Right atrium auricular region (tissue), 2 donors: ENCODE results near the gene IFIT1B. TPM values are rescaled to one million over a fixed set of nuclear protein-coding genes. Genes with fewer than 3 reads are reported as not detected.
A peak's percentile ranks its signal among the peaks of the same experiment; 100 is the strongest.

ENCODE experiments used
- DNase-seq: peaks from one replicate; pipeline ENCODE4 v3.0.0-alpha.2; 2019; ENCODE audit warnings: low spot score
- H3K27ac ChIP-seq, 2 donors: fragments of 200-600 bp; sonication (generic); 1 replicate in 1 of 2; 2 replicates in 1 of 2; pipeline ENCODE4 v1.5.1; 2016 to 2019
- H3K27me3 ChIP-seq, 2 donors: fragments of 200-600 bp; sonication (generic); one replicate each; pipeline versions ENCODE4 v1.5.1 to v1.6.0; 2017 to 2019
- H3K36me3 ChIP-seq: fragments of 200-600 bp; sonication (generic); one replicate; pipeline ENCODE4 v1.5.1; 2016
- H3K4me1 ChIP-seq, 2 donors: fragments of 200-600 bp; sonication (generic); one replicate each; pipeline versions ENCODE4 v1.5.1 to v1.6.0; 2017 to 2019
- H3K4me3 ChIP-seq, 2 donors: fragments of 200-600 bp; sonication (generic); 1 replicate in 1 of 2; 2 replicates in 1 of 2; pipeline ENCODE4 v1.5.1; 2017 to 2019; ENCODE audit warnings: mild to moderate bottlenecking in 1 of 2, moderate library complexity in 1 of 2
- H3K9me3 ChIP-seq, 2 donors: fragments of 200-600 bp; sonication (generic); one replicate each; pipeline ENCODE4 v1.5.1; 2019
- total RNA-seq, 2 donors: library from RNA; depleted of rRNA; stranded (reverse); fragments of >200 nt; gene quantifications; one replicate each; pipeline ENCODE4 v1.1.0, GENCODE V29; 2016
- TF ChIP-seq, protein P1 (sequence below), 2 donors: fragments of 200-600 bp; sonication (generic); IDR thresholded peaks; one replicate each; pipeline ENCODE4 v1.5.1; 2019; ENCODE audit warnings: antibody characterized with exemption in 2 of 2

Gene IFIT1B
- total RNA-seq, 2 donors from 2014 or later, result 0.24 TPM; not detected in 1

- H3K27ac ChIP-seq, result peak within 1 kb of the TSS; percentile 80 to 85
- no peaks in the 10 kb centered on the region for H3K9me3 ChIP-seq
- peak; percentile 67 for DNase-seq
- no peaks in the 10 kb centered on the region for H3K36me3 ChIP-seq
- peak within 1 kb of the TSS; percentile 45 to 57 for H3K4me3 ChIP-seq
- TF ChIP-seq, protein P1, sequence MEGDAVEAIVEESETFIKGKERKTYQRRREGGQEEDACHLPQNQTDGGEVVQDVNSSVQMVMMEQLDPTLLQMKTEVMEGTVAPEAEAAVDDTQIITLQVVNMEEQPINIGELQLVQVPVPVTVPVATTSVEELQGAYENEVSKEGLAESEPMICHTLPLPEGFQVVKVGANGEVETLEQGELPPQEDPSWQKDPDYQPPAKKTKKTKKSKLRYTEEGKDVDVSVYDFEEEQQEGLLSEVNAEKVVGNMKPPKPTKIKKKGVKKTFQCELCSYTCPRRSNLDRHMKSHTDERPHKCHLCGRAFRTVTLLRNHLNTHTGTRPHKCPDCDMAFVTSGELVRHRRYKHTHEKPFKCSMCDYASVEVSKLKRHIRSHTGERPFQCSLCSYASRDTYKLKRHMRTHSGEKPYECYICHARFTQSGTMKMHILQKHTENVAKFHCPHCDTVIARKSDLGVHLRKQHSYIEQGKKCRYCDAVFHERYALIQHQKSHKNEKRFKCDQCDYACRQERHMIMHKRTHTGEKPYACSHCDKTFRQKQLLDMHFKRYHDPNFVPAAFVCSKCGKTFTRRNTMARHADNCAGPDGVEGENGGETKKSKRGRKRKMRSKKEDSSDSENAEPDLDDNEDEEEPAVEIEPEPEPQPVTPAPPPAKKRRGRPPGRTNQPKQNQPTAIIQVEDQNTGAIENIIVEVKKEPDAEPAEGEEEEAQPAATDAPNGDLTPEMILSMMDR (IDR thresholded peaks at IDR 0.05), result no peak
- H3K27me3 ChIP-seq, result no peaks in the 10 kb centered on the region
- peaks cover 0 to 45% of the 10 kb centered on the region in 2 donors for H3K4me1 ChIP-seq
These were observed 14.3 kb downstream of the IFIT1B start, which contains the start of gene IFIT1 for GRCh38 chr10:89391907-89392756. Gene IFIT1, plus strand, starts transcription at chr10:89392623. Its CDS starts 90 bp downstream, at chr10:89392713.

DNA sequence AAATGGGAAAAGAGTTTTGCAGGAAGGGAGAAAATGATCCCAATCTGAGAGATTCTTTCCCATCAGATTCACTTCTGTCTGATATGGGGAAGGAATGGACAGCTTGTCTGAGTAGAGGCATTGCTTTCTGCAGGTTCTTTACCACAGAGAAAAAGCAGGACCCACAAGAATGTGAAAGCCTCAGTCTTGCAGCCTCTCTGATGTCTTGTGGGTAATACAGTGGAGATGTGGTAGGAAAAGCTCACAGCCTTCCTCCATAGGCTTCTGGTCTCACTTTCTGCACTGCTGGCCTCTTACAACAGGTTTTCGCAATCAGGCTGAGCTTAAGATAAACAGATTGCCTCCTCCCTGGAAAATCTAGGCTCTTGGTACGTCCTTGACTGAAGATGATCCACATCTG, 15.1 kb downstream of the IFIT1B start:
- Histone ChIP-seq H3K36me3 (no peaks in the 10 kb centered on the region), H3K4me1 (peaks cover 0 to 48% of the 10 kb centered on the region in 2 donors), H3K27ac (peak overlapping the region; percentile 80 to 85), H3K4me3 (peak overlapping the region; percentile 45 to 57), H3K9me3 (no peaks in the 10 kb centered on the region), H3K27me3 (no peaks in the 10 kb centered on the region)
- TF ChIP-seq, protein P1 (IDR thresholded peaks at IDR 0.05), result no peak
- no peak for DNase-seq

DNA sequence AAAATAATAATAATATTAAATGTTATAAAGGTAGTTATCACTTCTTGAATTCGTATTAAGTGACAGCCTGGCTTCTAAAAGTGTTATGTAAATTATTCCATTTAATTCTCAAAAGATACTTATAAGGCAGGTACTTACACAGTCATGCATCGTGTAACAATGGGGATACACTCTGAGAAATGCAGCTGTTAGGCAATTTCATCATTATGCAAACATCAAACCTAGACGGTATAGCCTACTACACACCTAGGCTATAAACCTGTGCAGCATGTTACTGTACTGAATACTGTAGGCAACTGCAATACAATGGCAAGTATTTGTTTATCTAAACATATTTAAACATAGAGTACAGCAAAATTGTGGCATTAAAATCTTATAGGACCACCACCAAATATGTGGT, 16.0 kb downstream of the IFIT1B start:
- TF ChIP-seq, protein P1 (IDR thresholded peaks at IDR 0.05), result no peak
- H3K27ac ChIP-seq, result peak overlapping the region; percentile 80 to 85
- DNase-seq, result no peak
- H3K36me3 ChIP-seq, result no peaks in the 10 kb centered on the region
- H3K4me3 ChIP-seq, result peak overlapping the region in 1 of 2 donors; percentile 57
- H3K4me1 ChIP-seq, result peaks cover 0 to 51% of the 10 kb centered on the region in 2 donors
- H3K9me3 ChIP-seq, result no peaks in the 10 kb centered on the region
- H3K27me3 ChIP-seq, result no peaks in the 10 kb centered on the region

DNA sequence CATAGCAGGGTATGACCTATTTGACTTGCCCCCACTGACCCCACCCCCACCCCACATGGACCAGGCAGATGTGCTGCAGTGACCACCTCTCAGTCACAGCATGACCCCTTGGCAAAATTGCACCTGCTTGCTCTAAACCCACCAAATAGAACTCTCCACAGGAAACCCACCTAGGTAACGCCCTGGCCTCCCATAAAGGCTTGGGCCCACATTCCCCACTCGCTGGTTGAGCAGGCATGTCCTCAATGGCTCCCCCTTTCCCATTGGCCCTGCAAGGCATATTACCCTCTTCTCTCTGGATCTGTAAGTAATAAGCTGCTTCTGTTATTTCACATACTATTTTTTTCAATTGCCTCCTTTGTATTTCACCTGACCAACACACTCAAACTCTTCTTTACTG, 17.3 kb downstream of the IFIT1B start:
- no peaks in the 10 kb centered on the region for H3K27me3 ChIP-seq
- no peak overlapping the region for H3K27ac ChIP-seq
- no peak overlapping the region for H3K4me3 ChIP-seq
- no peaks in the 10 kb centered on the region for H3K9me3 ChIP-seq
- TF ChIP-seq, protein P1 (IDR thresholded peaks at IDR 0.05), result no peak
- no peaks in the 10 kb centered on the region for H3K36me3 ChIP-seq
- DNase-seq, result no peak
- H3K4me1 ChIP-seq, result peaks cover 0 to 51% of the 10 kb centered on the region in 2 donors

- peaks cover 0 to 25% of the 10 kb centered on the region in 2 donors for H3K4me1 ChIP-seq
- TF ChIP-seq, protein P1 (IDR thresholded peaks at IDR 0.05), result no peak
- no peak overlapping the region for H3K27ac ChIP-seq
- no peak for DNase-seq
- no peaks in the 10 kb centered on the region for H3K27me3 ChIP-seq
- H3K9me3 ChIP-seq, result no peaks in the 10 kb centered on the region
- H3K4me3 ChIP-seq, result peak overlapping the region in 1 of 2 donors; percentile 2
- H3K36me3 ChIP-seq, result peaks cover 12% of the 10 kb centered on the region
These were observed 20.3 kb downstream of the IFIT1B start for GRCh38 chr10:89398003-89398749.
